Activated B cell treated with CpG ODN at 0.5 μM for 24 hours (primary cell): Measurements from ENCODE around the gene RABL2A. TPM values are rescaled to one million over a fixed set of nuclear protein-coding genes. Genes with fewer than 3 reads are reported as not detected.
"Not testable (repeated sequence)": the region's sequence is repeated elsewhere in the genome, so short reads cannot be mapped to it uniquely, and the experiment has no call there.

ENCODE experiments used
- ATAC-seq: fragments of 200-7000 bp; cut with Tn5 transposase; one replicate; pipeline ENCODE4 v1.10.0; 2021; ENCODE audit warnings: low read depth, mild to moderate bottlenecking, moderate library complexity
- CTCF ChIA-PET: fragments of 350-600 bp; sonication (Branson Sonifier 250); formaldehyde crosslinking; loops from one replicate; lab custom pipeline; 2021; ENCODE audit warnings: antibody characterized with exemption; lab: Charles Lee
- POLR2A ChIA-PET: fragments of 350-600 bp; sonication (Branson Sonifier 250); formaldehyde crosslinking; loops from one replicate; lab custom pipeline; 2021; ENCODE audit warnings: antibody characterized with exemption; lab: Charles Lee
- DNase-seq: peaks from one replicate; pipeline ENCODE4 v3.0.0; 2022
- H3K27ac Mint-ChIP-seq: one replicate; pipeline ENCODE4 v1.8.0; 2020; ENCODE audit warnings: mixed read lengths
- H3K27me3 Mint-ChIP-seq: one replicate; pipeline ENCODE4 v1.8.0; 2021; ENCODE audit warnings: mixed read lengths
- H3K36me3 Mint-ChIP-seq: one replicate; pipeline ENCODE4 v1.8.0; 2021; ENCODE audit warnings: low read depth, mixed read lengths
- H3K4me1 Mint-ChIP-seq: one replicate; pipeline ENCODE4 v1.8.0; 2021; ENCODE audit warnings: mixed read lengths
- H3K4me3 Mint-ChIP-seq: one replicate; pipeline ENCODE4 v1.8.0; 2020; ENCODE audit warnings: mild to moderate bottlenecking, mixed read lengths
- H3K9me3 Mint-ChIP-seq: one replicate; pipeline ENCODE4 v1.8.0; 2020; ENCODE audit warnings: mixed read lengths
- CTCF ChIP-seq: fragments of 200-600 bp; IDR thresholded peaks from one replicate; pipeline ENCODE4 v1.8.0; 2022; ENCODE audit warnings: antibody characterized with exemption, mild to moderate bottlenecking
- intact Hi-C: fragments of 100-400 bp; cut with micrococcal nuclease; formaldehyde crosslinking; loops from one replicate; pipeline ENCODE4 v1.15.1; 2024
- total RNA-seq: library from RNA; stranded (reverse); gene quantifications from 2 replicates; pipeline ENCODE4 v1.2.3, GENCODE V29; 2022

Gene RABL2A
- total RNA-seq, 1 donor from 2014 or later: 47.1 TPM

- H3K36me3 Mint-ChIP-seq, H3K9me3 Mint-ChIP-seq, DNase-seq, H3K27me3 Mint-ChIP-seq: not testable (repeated sequence)
- peak; percentile 39 for ATAC-seq
- CTCF ChIA-PET: interaction anchor here (1.8 kb wide), 1 partner anchor 96 kb away, joined by 9 read pairs; no protein-coding TSS in a partner anchor
- TF ChIP-seq CTCF: peak; percentile 92
- H3K27ac Mint-ChIP-seq: peak overlapping the region; percentile 93
- H3K4me3 Mint-ChIP-seq: peak overlapping the region; percentile 94
- POLR2A ChIA-PET: interaction anchor here (1.1 to 1.2 kb wide), 3 partner anchors 20 to 152 kb away, joined by 3 to 6 read pairs (median 5); partner anchors contain the start of gene SLC35F5
- peaks cover 13% of the 10 kb centered on the region for H3K4me1 Mint-ChIP-seq
- intact Hi-C loops: loop anchor here (2.0 kb wide), 1 partner anchor 287 kb away; the partner anchor contains the start of gene ACTR3
Observed at GRCh38 chr2:113604085-113604477, 23.0 kb upstream of the RABL2A start.

GRCh38 chr2:113604661-113605060, 22.4 kb upstream of the RABL2A start:
- ATAC-seq, H3K27me3 Mint-ChIP-seq, H3K9me3 Mint-ChIP-seq, H3K36me3 Mint-ChIP-seq, H3K4me3 Mint-ChIP-seq, DNase-seq: not testable (repeated sequence)
- H3K27ac Mint-ChIP-seq: peak overlapping the region; percentile 93
- intact Hi-C loops: loop anchor here (2.0 kb wide), 1 partner anchor 286 kb away; the partner anchor contains the start of gene ACTR3
- CTCF ChIA-PET: interaction anchor here (1.8 kb wide), 1 partner anchor 96 kb away, joined by 9 read pairs; no protein-coding TSS in a partner anchor
- POLR2A ChIA-PET: interaction anchor here (1.1 to 1.2 kb wide), 2 partner anchors 21 to 89 kb away, joined by 3 to 5 read pairs; no protein-coding TSS in a partner anchor
- H3K4me1 Mint-ChIP-seq: peaks cover 13% of the 10 kb centered on the region

GRCh38 chr2:113606036-113606435, 21.0 kb upstream of the RABL2A start:
- H3K27ac Mint-ChIP-seq, H3K9me3 Mint-ChIP-seq, DNase-seq, H3K4me3 Mint-ChIP-seq, intact Hi-C loops, H3K27me3 Mint-ChIP-seq, POLR2A ChIA-PET, H3K36me3 Mint-ChIP-seq, ATAC-seq, CTCF ChIA-PET: not testable (repeated sequence)
- peaks cover 13% of the 10 kb centered on the region for H3K4me1 Mint-ChIP-seq

- CTCF ChIA-PET, H3K9me3 Mint-ChIP-seq, H3K27ac Mint-ChIP-seq, intact Hi-C loops, ATAC-seq, H3K4me3 Mint-ChIP-seq, POLR2A ChIA-PET, H3K4me1 Mint-ChIP-seq, H3K36me3 Mint-ChIP-seq, DNase-seq, H3K27me3 Mint-ChIP-seq: not testable (repeated sequence)
Observed at GRCh38 chr2:113609822-113610221, 17.2 kb upstream of the RABL2A start.

GRCh38 chr2:113621002-113621401, 6.1 kb upstream of the RABL2A start:
- POLR2A ChIA-PET: not testable (repeated sequence)

GRCh38 chr2:113625906-113626305, 1.2 kb upstream of the RABL2A start:
- H3K27me3 Mint-ChIP-seq, POLR2A ChIA-PET, DNase-seq, ATAC-seq, intact Hi-C loops, CTCF ChIA-PET, H3K9me3 Mint-ChIP-seq: not testable (repeated sequence)
- Mint-ChIP-seq H3K4me1 (peaks cover 16% of the 10 kb centered on the region), H3K27ac (peak overlapping the region; percentile 53), H3K36me3 (peaks cover 20% of the 10 kb centered on the region), H3K4me3 (peak overlapping the region; percentile 44)

More at GRCh38 chr2:113621002-113621401, 6.1 kb upstream of the RABL2A start:
- H3K9me3 Mint-ChIP-seq, DNase-seq, H3K4me1 Mint-ChIP-seq, CTCF ChIA-PET, H3K27ac Mint-ChIP-seq, H3K36me3 Mint-ChIP-seq, H3K4me3 Mint-ChIP-seq, intact Hi-C loops, ATAC-seq, H3K27me3 Mint-ChIP-seq: not testable (repeated sequence)

- H3K27ac Mint-ChIP-seq, H3K9me3 Mint-ChIP-seq, intact Hi-C loops, CTCF ChIA-PET, H3K4me3 Mint-ChIP-seq, H3K4me1 Mint-ChIP-seq, POLR2A ChIA-PET, ATAC-seq, H3K27me3 Mint-ChIP-seq, DNase-seq: not testable (repeated sequence)
- peaks cover 35% of the 10 kb centered on the region for H3K36me3 Mint-ChIP-seq
Observed at GRCh38 chr2:113632849-113633345, 5.8 kb downstream of the RABL2A start.

GRCh38 chr2:113635358-113635757, 8.3 kb downstream of the RABL2A start:
- H3K9me3 Mint-ChIP-seq, CTCF ChIA-PET: not testable (repeated sequence)
- peaks cover 24% of the 10 kb centered on the region for H3K36me3 Mint-ChIP-seq

GRCh38 chr2:113636226-113636625, 9.2 kb downstream of the RABL2A start:
- CTCF ChIA-PET, POLR2A ChIA-PET, H3K27me3 Mint-ChIP-seq, intact Hi-C loops, H3K4me3 Mint-ChIP-seq, H3K27ac Mint-ChIP-seq, H3K4me1 Mint-ChIP-seq, ATAC-seq, H3K9me3 Mint-ChIP-seq, DNase-seq: not testable (repeated sequence)
- peaks cover 18% of the 10 kb centered on the region for H3K36me3 Mint-ChIP-seq

More at GRCh38 chr2:113635358-113635757, 8.3 kb downstream of the RABL2A start:
- H3K4me1 Mint-ChIP-seq, intact Hi-C loops, H3K27me3 Mint-ChIP-seq, POLR2A ChIA-PET, ATAC-seq, H3K4me3 Mint-ChIP-seq, DNase-seq, H3K27ac Mint-ChIP-seq: not testable (repeated sequence)

GRCh38 chr2:113638084-113638483, 11.0 kb downstream of the RABL2A start:
- H3K4me3 Mint-ChIP-seq, H3K9me3 Mint-ChIP-seq, ATAC-seq, intact Hi-C loops, H3K4me1 Mint-ChIP-seq, POLR2A ChIA-PET, CTCF ChIA-PET, DNase-seq, H3K27me3 Mint-ChIP-seq, H3K27ac Mint-ChIP-seq: not testable (repeated sequence)
- H3K36me3 Mint-ChIP-seq: peaks cover 12% of the 10 kb centered on the region

- H3K4me1 Mint-ChIP-seq, intact Hi-C loops, H3K9me3 Mint-ChIP-seq, CTCF ChIA-PET, H3K36me3 Mint-ChIP-seq, H3K27me3 Mint-ChIP-seq, ATAC-seq, POLR2A ChIA-PET, H3K27ac Mint-ChIP-seq, DNase-seq, H3K4me3 Mint-ChIP-seq: not testable (repeated sequence)
Observed at GRCh38 chr2:113646217-113646616, 19.2 kb downstream of the RABL2A start.
